H1 (cell line): ENCODE results near the gene SLC35E4. TPM values are rescaled to one million over a fixed set of nuclear protein-coding genes. Genes with fewer than 3 reads are reported as not detected.

Experiments used
- CTCF ChIA-PET: fragments of 300-600 bp; sonication (Branson Sonifier 250); formaldehyde crosslinking; loops from one replicate; lab custom pipeline; 2021; ENCODE audit not compliant: partially characterized antibody; lab: Charles Lee
- POLR2A ChIA-PET: fragments of 300-600 bp; sonication (Branson Sonifier 250); formaldehyde crosslinking; loops from one replicate; lab custom pipeline; 2021; ENCODE audit warnings: inconsistent platforms; ENCODE audit not compliant: partially characterized antibody; lab: Charles Lee
- DNase-seq, 2 experiments: peaks; one replicate each; pipeline versions ENCODE4 v3.0.0 to v3.0.0-alpha.2; 2010 to 2022; ENCODE audit warnings: low spot score in 2 of 2, low read depth in 1 of 2, mixed read lengths in 1 of 2
- FAIRE-seq: peaks from 2 replicates; lab custom pipeline; 2011; peaks lifted over from hg19 to GRCh38; lab: Jason Lieb, UNC
- H2AFZ ChIP-seq: 2 replicates; pipeline ENCODE4 v1.8.1; 2012; ENCODE audit warnings: low read length, inconsistent platforms
- H2AK5ac ChIP-seq: 2 replicates; pipeline ENCODE4 v1.6.1; 2013; ENCODE audit warnings: low read depth, low read length
- H2BK120ac ChIP-seq: replicated peaks from 2 replicates; pipeline ENCODE3; 2013; ENCODE audit warnings: low read depth, low read length, inconsistent platforms
- H2BK12ac ChIP-seq: 2 replicates; pipeline ENCODE4 v1.6.1; 2013; ENCODE audit warnings: low read depth, low read length
- H2BK15ac ChIP-seq: 2 replicates; pipeline ENCODE4 v1.6.1; 2013; ENCODE audit warnings: low read length
- H2BK20ac ChIP-seq: 2 replicates; pipeline ENCODE4 v1.6.1; 2013; ENCODE audit warnings: low read length
- H2BK5ac ChIP-seq: 2 replicates; pipeline ENCODE4 v1.6.1; 2013; ENCODE audit warnings: low read depth, low read length
- H3K14ac ChIP-seq: 2 replicates; pipeline ENCODE4 v1.6.1; 2013; ENCODE audit warnings: inconsistent platforms; ENCODE audit not compliant: insufficient read length
- H3K18ac ChIP-seq: 2 replicates; pipeline ENCODE4 v1.6.1; 2013; ENCODE audit warnings: low read length; ENCODE audit errors: extremely low read depth
- H3K23ac ChIP-seq: 2 replicates; pipeline ENCODE4 v1.6.1; 2013; ENCODE audit warnings: inconsistent platforms; ENCODE audit not compliant: insufficient read length
- H3K23me2 ChIP-seq: 2 replicates; pipeline ENCODE4 v1.6.1; 2013; ENCODE audit warnings: low read depth, low read length
- H3K27ac ChIP-seq: 2 replicates; pipeline ENCODE4 v1.6.1; 2011; ENCODE audit warnings: low read depth, low read length, inconsistent platforms
- H3K27me3 ChIP-seq, 4 experiments: replicated peaks in 1 of 4; 1 replicate in 1 of 4; 2 replicates in 3 of 4; pipeline versions ENCODE4 v1.6.1 to v1.8.1; 2011 to 2013; ENCODE audit warnings: low read length in 3 of 4, mild to moderate bottlenecking in 3 of 4, inconsistent platforms in 2 of 4, mixed read lengths in 2 of 4, moderate library complexity in 1 of 4; ENCODE audit not compliant: control insufficient read depth in 3 of 4, insufficient read depth in 3 of 4; ENCODE audit errors: extremely low read depth in 1 of 4
- H3K36me3 ChIP-seq, 4 experiments: 2 replicates each; pipeline versions ENCODE4 v1.6.1 to v1.8.1; 2011 to 2013; ENCODE audit warnings: mild to moderate bottlenecking in 4 of 4, low read length in 3 of 4, moderate library complexity in 2 of 4, control low read depth in 1 of 4, inconsistent platforms in 1 of 4; ENCODE audit not compliant: insufficient read depth in 4 of 4, control insufficient read depth in 2 of 4
- H3K4ac ChIP-seq: replicated peaks from 2 replicates; pipeline ENCODE3; 2013; ENCODE audit warnings: low read length, low read depth, mixed read lengths, inconsistent platforms; ENCODE audit not compliant: insufficient read length
- H3K4me1 ChIP-seq, 4 experiments: replicated peaks in 1 of 4; 1 replicate in 1 of 4; 2 replicates in 3 of 4; pipeline versions ENCODE4 v1.6.1 to v1.8.1; 2011 to 2013; ENCODE audit warnings: low read length in 3 of 4, inconsistent platforms in 2 of 4, mixed read lengths in 1 of 4; ENCODE audit not compliant: insufficient read depth in 4 of 4, control insufficient read depth in 3 of 4
- H3K4me2 ChIP-seq, 2 experiments: 2 replicates each; pipeline versions ENCODE4 v1.6.1 to v1.8.1; 2011 to 2013; ENCODE audit warnings: low read depth in 2 of 2, low read length in 2 of 2, control low read depth in 1 of 2, inconsistent platforms in 1 of 2, mild to moderate bottlenecking in 1 of 2; ENCODE audit not compliant: insufficient read depth in 1 of 2
- H3K4me3 ChIP-seq, 4 experiments: fragments of 200-600, 300-600 bp in 1 of 4; sonication (generic), shearing (Covaris generic), sonication (Bioruptor Twin) in 1 of 4; 2 replicates each; pipeline versions ENCODE4 v1.5.1 to v1.8.1; 2011 to 2016; ENCODE audit warnings: low read length in 4 of 4, low read depth in 3 of 4, control low read depth in 2 of 4, inconsistent platforms in 2 of 4, mild to moderate bottlenecking in 2 of 4, mixed read lengths in 1 of 4, moderate library complexity in 1 of 4; ENCODE audit not compliant: insufficient read depth in 2 of 4; ENCODE audit errors: extremely low read depth in 1 of 4
- H3K56ac ChIP-seq: replicated peaks from 2 replicates; pipeline ENCODE3; 2013; ENCODE audit warnings: low read depth, mild to moderate bottlenecking, mixed read lengths, low read length, inconsistent platforms; ENCODE audit not compliant: insufficient read length
- H3K79me1 ChIP-seq: 2 replicates; pipeline ENCODE4 v1.6.1; 2013; ENCODE audit warnings: low read depth, low read length, control low read depth
- H3K79me2 ChIP-seq, 2 experiments: 2 replicates each; pipeline versions ENCODE4 v1.6.1 to v1.8.1; 2012 to 2013; ENCODE audit warnings: low read length in 2 of 2, mild to moderate bottlenecking in 2 of 2, inconsistent platforms in 1 of 2; ENCODE audit not compliant: insufficient read depth in 2 of 2, control insufficient read depth in 1 of 2
- H3K9ac ChIP-seq, 4 experiments: replicated peaks in 1 of 4; 1 replicate in 1 of 4; 2 replicates in 3 of 4; pipeline versions ENCODE4 v1.6.1 to v1.8.1; 2011 to 2013; ENCODE audit warnings: low read depth in 3 of 4, low read length in 3 of 4, control low read depth in 2 of 4, mild to moderate bottlenecking in 2 of 4, moderate library complexity in 2 of 4, inconsistent platforms in 1 of 4; ENCODE audit errors: extremely low read depth in 1 of 4
- H3K9me3 ChIP-seq, 2 experiments: 2 replicates each; pipeline versions ENCODE4 v1.6.1 to v1.8.1; 2012 to 2013; ENCODE audit warnings: mild to moderate bottlenecking in 2 of 2, moderate library complexity in 2 of 2, control low read depth in 1 of 2, inconsistent platforms in 1 of 2, low read depth in 1 of 2, low read length in 1 of 2, mixed read lengths in 1 of 2; ENCODE audit not compliant: insufficient read depth in 2 of 2
- H4K20me1 ChIP-seq, 2 experiments: replicated peaks in 1 of 2; 2 replicates each; pipeline versions ENCODE3 to v1.8.1; 2011 to 2013; ENCODE audit warnings: inconsistent platforms in 2 of 2, low read length in 2 of 2, mild to moderate bottlenecking in 1 of 2; ENCODE audit not compliant: insufficient read depth in 2 of 2, control insufficient read depth in 1 of 2
- H4K5ac ChIP-seq: 2 replicates; pipeline ENCODE4 v1.6.1; 2013; ENCODE audit warnings: low read length, low read depth, mixed read lengths, inconsistent platforms; ENCODE audit not compliant: insufficient read length
- H4K8ac ChIP-seq: 2 replicates; pipeline ENCODE4 v1.8.0; 2013; ENCODE audit warnings: mild to moderate bottlenecking, moderate library complexity, low read length, inconsistent platforms; ENCODE audit not compliant: insufficient read depth; ENCODE audit errors: extremely low read depth
- H4K91ac ChIP-seq: replicated peaks from 2 replicates; pipeline ENCODE3; 2013; ENCODE audit warnings: low read length, mixed read lengths, inconsistent platforms; ENCODE audit not compliant: insufficient read length
- CBX8 ChIP-seq: fragments of 300-800, 300-1000 bp; sonication (generic); IDR thresholded peaks from 2 replicates; pipeline ENCODE4 v1.7.1; 2016; ENCODE audit warnings: low read depth, low read length, borderline replicate concordance
- CHD2 ChIP-seq: IDR thresholded peaks from 2 replicates; pipeline ENCODE4 v1.6.1; 2012; ENCODE audit warnings: low read length, improper control_type of control experiment
- EP300 ChIP-seq, 2 experiments: IDR thresholded peaks; 1 replicate in 1 of 2; 2 replicates in 1 of 2; pipeline ENCODE4 v1.6.1; 2011 to 2012; ENCODE audit warnings: low read depth in 2 of 2, low read length in 2 of 2, mild to moderate bottlenecking in 2 of 2, borderline replicate concordance in 1 of 2, inconsistent platforms in 1 of 2, moderate library complexity in 1 of 2
- RNF2 ChIP-seq: fragments of 200-900, 300-1000 bp; sonication (generic); IDR thresholded peaks from 2 replicates; pipeline ENCODE4 v1.7.1; 2016; ENCODE audit warnings: borderline replicate concordance, low read depth, mild to moderate bottlenecking, antibody characterized with exemption, low read length; ENCODE audit not compliant: poor library complexity, severe bottlenecking; ENCODE audit errors: missing control alignments
- SIRT6 ChIP-seq: IDR thresholded peaks from one replicate; pipeline ENCODE4 v1.7.1; 2012; ENCODE audit warnings: low read length, inconsistent platforms
- SRF ChIP-seq: IDR thresholded peaks from 2 replicates; pipeline ENCODE4 v1.6.1; 2011; ENCODE audit warnings: mild to moderate bottlenecking, low read depth, low read length, moderate library complexity
- TBP ChIP-seq: IDR thresholded peaks from 2 replicates; pipeline ENCODE4 v1.6.1; 2011; ENCODE audit warnings: low read depth, low read length, improper control_type of control experiment
- WGBS, 2 experiments: shearing (Covaris generic) in 1 of 2; methylation state at CpG; one replicate each; pipeline versions ENCODE4 v1.1.6 to v1.1.7; 2013 to 2015; ENCODE audit warnings: low lambda C conversion rate in 2 of 2, mixed read lengths in 2 of 2, inconsistent platforms in 1 of 2, low coverage in 1 of 2, missing lambda C conversion rate in 1 of 2; ENCODE audit not compliant: insufficient replicate concordance in 2 of 2, insufficient coverage in 1 of 2, insufficient read length in 1 of 2; ENCODE audit errors: extremely low coverage in 1 of 2, missing lambda C conversion rate in 1 of 2; 5-methylcytosine and 5-hydroxymethylcytosine counted together
- polyA plus RNA-seq, 7 experiments: library from polyadenylated mRNA; depleted of rRNA in 3 of 7; stranded (reverse) in 5 of 7; unstranded in 2 of 7; fragments of >200 nt in 5 of 7; fragments of 200-250 nt in 2 of 7; gene quantifications; 1 replicate in 5 of 7; 2 replicates in 1 of 7; 4 replicates in 1 of 7; pipeline versions ENCODE4 v1.2.1 to v1.2.3, GENCODE V29; 2011 to 2013; ENCODE audit warnings: missing spikeins in 2 of 7, mixed read lengths in 2 of 7
- total RNA-seq: library from RNA; stranded (reverse); fragmentation: NEBNext Ultra II Directional; extraction: Animal tissue kit (Norgen Biotek cat#: 25700); gene quantifications from 2 replicates; pipeline ENCODE4 v1.2.1, GENCODE V29; 2021
- TF ChIP-seq, protein P1 (sequence below): IDR thresholded peaks from 2 replicates; pipeline ENCODE4 v1.6.1; 2012; ENCODE audit warnings: low read length, inconsistent platforms

SLC35E4 gene
- total and polyA plus RNA-seq, 2 of the 8 experiments (the other 6 are each of a cell fraction or from before 2014, with no cell fraction given), result 5.1 to 5.6 TPM

DNA sequence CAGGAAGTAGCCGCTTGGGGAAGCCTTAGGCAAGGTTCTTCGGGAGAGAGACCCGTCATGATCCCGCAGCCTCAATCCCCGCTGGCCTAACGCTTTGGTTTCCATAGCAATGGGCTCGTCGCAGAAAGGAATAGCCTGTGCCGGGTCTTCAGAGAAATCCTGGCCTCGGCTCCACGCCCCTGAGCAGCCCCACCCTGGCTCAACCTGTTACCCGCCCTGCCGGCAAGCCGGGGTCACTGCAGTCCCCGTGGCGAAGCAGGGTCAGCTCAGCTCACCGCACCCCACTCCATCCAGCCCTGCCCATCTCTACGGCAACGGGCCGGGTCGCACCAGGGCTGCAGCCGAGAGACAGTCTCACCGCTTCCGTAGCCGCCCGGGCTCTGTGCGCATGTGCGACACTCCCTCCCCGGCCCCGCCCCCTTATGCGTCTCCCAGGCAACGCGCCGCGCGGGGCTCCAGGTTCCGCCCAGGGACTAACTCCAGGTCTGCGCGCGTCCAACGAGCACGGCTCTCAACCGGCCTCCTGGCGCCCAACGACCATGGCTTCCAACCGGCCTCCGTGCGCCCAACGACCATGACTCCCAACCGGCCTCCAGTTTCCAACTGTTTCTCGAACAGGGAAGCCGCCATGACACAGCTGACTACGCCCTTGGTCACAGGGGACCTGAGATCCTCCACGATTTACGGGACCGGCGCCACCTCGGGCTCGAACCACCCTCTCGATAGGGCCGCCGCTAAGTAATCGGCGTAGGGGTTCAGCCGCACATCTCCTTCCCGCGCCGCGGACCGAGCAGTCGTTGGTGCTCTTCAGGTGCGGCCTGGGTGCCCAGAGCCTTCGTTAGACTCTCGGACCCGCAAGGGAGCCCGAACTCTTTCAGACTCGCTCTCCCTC, 32.2 kb downstream of the SLC35E4 start, which contains the start of gene DUSP18:
TSS of gene DUSP18 (minus strand) at position 382 of the 892 bp plus-strand sequence. CDS start 3,872 bp downstream, outside the sequence.
- Histone ChIP-seq H3K4me3 (peak within 1 kb of the TSS; percentile 62 to 87 (median 76)), H2BK5ac (peak within 1 kb of the TSS; percentile 60; the same call in 1 of the 2 replicates), H3K9ac (peak within 1 kb of the TSS in 3 of 4 experiments; percentile 48 to 74 (median 67); a peak in 6 of 7 replicates), H4K20me1 (no peaks in the 10 kb centered on the region), H4K91ac (no peak within 1 kb of the TSS), H2BK20ac (no peak within 1 kb of the TSS), H3K23me2 (peaks cover 16% of the 10 kb centered on the region; the same call in 1 of the 2 replicates), H3K27ac (peak within 1 kb of the TSS; percentile 18; the same call in 1 of the 2 replicates), H2BK120ac (no peak within 1 kb of the TSS), H3K9me3 (no peaks in the 10 kb centered on the region), H4K5ac (no peak within 1 kb of the TSS), H3K4ac (no peak within 1 kb of the TSS), H2BK12ac (0 out of 2 replicates have a peak within 1 kb of the TSS, but pooled peaks have one; percentile 12), H2AFZ (peak within 1 kb of the TSS; percentile 97), H3K27me3 (peaks cover 0 to 13% (median 8%) of the 10 kb centered on the region in 4 experiments; a peak in 5 of 7 replicates), H3K18ac (peak within 1 kb of the TSS; percentile 71), H3K79me2 (no peaks in the 10 kb centered on the region), H3K4me1 (peaks cover 0 to 2% (median under 1%) of the 10 kb centered on the region in 4 experiments; a peak in 4 of 7 replicates), H3K4me2 (peak within 1 kb of the TSS; percentile 90 to 94), H2BK15ac (no peak within 1 kb of the TSS), H3K56ac (no peak within 1 kb of the TSS), H3K79me1 (no peaks in the 10 kb centered on the region), H4K8ac (peak within 1 kb of the TSS; percentile 87), H3K23ac (no peak within 1 kb of the TSS), H3K14ac (no peak within 1 kb of the TSS), H3K36me3 (no peaks in the 10 kb centered on the region), H2AK5ac (no peak within 1 kb of the TSS)
- FAIRE-seq (peak; percentile 50), DNase-seq (peak; percentile 94 to 100)
- CTCF ChIA-PET, result interaction anchor here (0.6 to 4.7 kb wide), 10 partner anchors 10 to 706 kb away, joined by 3 to 26 read pairs (median 5); partner anchors contain the start of gene SLC35E4
- POLR2A ChIA-PET, result interaction anchor here (1.3 to 1.8 kb wide), 5 partner anchors 10 to 76 kb away, joined by 3 to 8 read pairs (median 4); partner anchors contain the start of gene OSBP2
- 2% methylated on average over 57 of the region's 77 CpGs; no CpG with 5 or more reads in 1 of the 2 experiments for WGBS, 2 experiments
- TF ChIP-seq EP300 (IDR thresholded peaks at IDR 0.05; ENCODE audit: borderline replicate concordance in 1 of 2, low read depth in 2 of 2, low read length in 2 of 2) (peak in 1 of 2 experiments; percentile 39; a peak in 1 of 3 replicates), CBX8 (no peak), CHD2 (no peak), SRF (no peak), SIRT6 (no peak), TBP (peak; percentile 2; the same call in 1 of the 2 replicates), RNF2 (no peak)
- TF ChIP-seq, protein P1, sequence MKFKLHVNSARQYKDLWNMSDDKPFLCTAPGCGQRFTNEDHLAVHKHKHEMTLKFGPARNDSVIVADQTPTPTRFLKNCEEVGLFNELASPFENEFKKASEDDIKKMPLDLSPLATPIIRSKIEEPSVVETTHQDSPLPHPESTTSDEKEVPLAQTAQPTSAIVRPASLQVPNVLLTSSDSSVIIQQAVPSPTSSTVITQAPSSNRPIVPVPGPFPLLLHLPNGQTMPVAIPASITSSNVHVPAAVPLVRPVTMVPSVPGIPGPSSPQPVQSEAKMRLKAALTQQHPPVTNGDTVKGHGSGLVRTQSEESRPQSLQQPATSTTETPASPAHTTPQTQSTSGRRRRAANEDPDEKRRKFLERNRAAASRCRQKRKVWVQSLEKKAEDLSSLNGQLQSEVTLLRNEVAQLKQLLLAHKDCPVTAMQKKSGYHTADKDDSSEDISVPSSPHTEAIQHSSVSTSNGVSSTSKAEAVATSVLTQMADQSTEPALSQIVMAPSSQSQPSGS, result no peak
